Loucy (cell line): ENCODE results near the gene CDK19.

Source experiments
- H2AFZ ChIP-seq: fragments of 200-600 bp; sonication (generic); 2 replicates; pipeline ENCODE4 v1.6.0; 2016; ENCODE audit warnings: antibody characterized with exemption, mild to moderate bottlenecking, low read length, moderate library complexity
- H3F3A ChIP-seq: fragments of 200-600 bp; 2 replicates; pipeline ENCODE4 v1.6.0; 2016; ENCODE audit warnings: antibody characterized with exemption, low read depth, mild to moderate bottlenecking
- H3K27me3 ChIP-seq: fragments of 200-600 bp; sonication (generic); 2 replicates; pipeline ENCODE4 v1.6.1; 2014; ENCODE audit warnings: low read length, mild to moderate bottlenecking; ENCODE audit not compliant: insufficient read depth, poor library complexity, severe bottlenecking
- H3K36me3 ChIP-seq: fragments of 200-600 bp; sonication (generic); 2 replicates; pipeline ENCODE4 v1.6.1; 2016; ENCODE audit warnings: low read length; ENCODE audit not compliant: insufficient read depth
- H3K4me1 ChIP-seq: fragments of 200-600 bp; sonication (generic); 2 replicates; pipeline ENCODE4 v1.5.1; 2014; ENCODE audit warnings: low read length, mild to moderate bottlenecking; ENCODE audit not compliant: insufficient read depth, poor library complexity, severe bottlenecking
- H3K4me2 ChIP-seq: fragments of 200-600 bp; sonication (generic); 2 replicates; pipeline ENCODE4 v1.6.0; 2014; ENCODE audit warnings: antibody characterized with exemption, low read length, low read depth, mild to moderate bottlenecking; ENCODE audit not compliant: poor library complexity, severe bottlenecking
- H3K4me3 ChIP-seq: fragments of 200-600 bp; sonication (generic); 2 replicates; pipeline ENCODE4 v1.5.1; 2014; ENCODE audit warnings: low read length, mild to moderate bottlenecking, mixed read lengths; ENCODE audit not compliant: poor library complexity, severe bottlenecking
- H3K79me2 ChIP-seq: fragments of 200-600 bp; sonication (generic); 2 replicates; pipeline ENCODE4 v1.6.1; 2014; ENCODE audit warnings: low read length; ENCODE audit not compliant: insufficient read depth
- H3K9ac ChIP-seq: fragments of 200-600 bp; sonication (generic); 2 replicates; pipeline ENCODE4 v1.6.0; 2014; ENCODE audit warnings: mild to moderate bottlenecking, low read depth, low read length, moderate library complexity; ENCODE audit not compliant: poor library complexity, severe bottlenecking
- H3K9me2 ChIP-seq: fragments of 200-600 bp; sonication (generic); replicated peaks from 2 replicates; pipeline ENCODE4 v1.6.1; 2016; ENCODE audit warnings: low read depth, low read length, mixed read lengths
- H3K9me3 ChIP-seq: fragments of 200-600 bp; sonication (generic); 2 replicates; pipeline ENCODE4 v1.6.1; 2014; ENCODE audit warnings: mild to moderate bottlenecking, antibody characterized with exemption, low read length, low read depth; ENCODE audit not compliant: insufficient read depth
- H4K20me1 ChIP-seq: fragments of 200-600 bp; sonication (generic); 2 replicates; pipeline ENCODE4 v1.6.0; 2014; ENCODE audit warnings: antibody characterized with exemption, low read length, mild to moderate bottlenecking; ENCODE audit not compliant: insufficient read depth, poor library complexity, severe bottlenecking
- CTCF ChIP-seq: fragments of 200-600 bp; sonication (generic); conservative IDR thresholded peaks from 2 replicates; pipeline ENCODE4 v1.5.1; 2014; ENCODE audit warnings: mild to moderate bottlenecking, antibody characterized with exemption, low read length
- EZH2phosphoT487 ChIP-seq: fragments of 200-600 bp; IDR thresholded peaks from 2 replicates; pipeline ENCODE4 v1.6.1; 2018; ENCODE audit warnings: antibody characterized with exemption, mild to moderate bottlenecking, moderate library complexity, borderline replicate concordance

CDK19 gene

GRCh38 chr6:110566346-110567125 lies 248.7 kb downstream of the CDK19 start:
- peaks cover 48% of the 10 kb centered on the region for H3K4me1 ChIP-seq
- TF ChIP-seq EZH2phosphoT487 (no peak), CTCF (no peak)
- no peaks in the 10 kb centered on the region for H3K36me3 ChIP-seq
- H3K9me3 ChIP-seq, result no peaks in the 10 kb centered on the region
- H3K79me2 ChIP-seq, result no peaks in the 10 kb centered on the region
- no peak overlapping the region for H3K4me3 ChIP-seq
- H3K27me3 ChIP-seq, result no peaks in the 10 kb centered on the region
- no peaks in the 10 kb centered on the region for H3K9me2 ChIP-seq
- H4K20me1 ChIP-seq, result no peaks in the 10 kb centered on the region
- H3F3A ChIP-seq, result no peaks in the 10 kb centered on the region
- peak overlapping the region; percentile 59; the same call in 1 of the 2 replicates for H2AFZ ChIP-seq
- peak overlapping the region; percentile 24 for H3K9ac ChIP-seq
- no peak overlapping the region for H3K4me2 ChIP-seq

DNA sequence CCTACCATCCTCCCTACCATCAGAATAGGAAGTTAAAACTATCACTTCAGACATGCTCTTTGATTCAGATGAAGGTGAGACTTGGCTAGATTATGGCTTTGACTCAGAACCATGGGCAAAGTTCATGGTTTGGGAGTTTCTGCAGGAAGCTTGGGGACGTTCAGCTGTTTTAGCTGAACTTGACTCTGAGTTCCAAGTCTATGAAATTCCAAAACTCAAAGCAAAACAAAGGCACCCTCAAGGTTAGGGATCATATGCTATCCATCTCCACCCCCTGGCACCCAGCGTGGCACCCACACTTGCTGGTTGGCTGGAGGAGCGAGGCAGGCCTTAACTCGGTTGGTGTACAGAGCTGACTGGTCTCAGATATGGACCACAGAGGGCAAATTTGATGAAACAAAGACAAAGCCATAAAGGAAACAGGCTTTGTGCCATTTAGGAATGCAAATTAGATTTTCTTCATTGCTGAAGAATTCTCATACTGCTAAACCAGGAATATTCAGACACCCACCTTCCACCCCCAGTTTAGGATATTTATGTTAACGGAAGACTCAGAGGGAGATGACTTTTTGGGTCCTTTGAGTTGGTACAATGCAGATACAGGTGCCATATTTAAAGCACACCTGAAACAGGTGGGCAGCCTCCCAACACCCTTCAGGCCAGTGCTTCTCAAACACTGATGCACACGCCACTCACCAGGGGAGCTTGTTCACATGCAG lies 250.4 kb downstream of the CDK19 start:
- Histone ChIP-seq H3K9ac (no peak overlapping the region), H3K4me2 (no peak overlapping the region), H3F3A (peaks cover 6% of the 10 kb centered on the region), H3K36me3 (no peaks in the 10 kb centered on the region), H2AFZ (no peak overlapping the region), H3K27me3 (no peaks in the 10 kb centered on the region), H3K4me1 (peaks cover 64% of the 10 kb centered on the region), H3K9me3 (no peaks in the 10 kb centered on the region), H3K79me2 (no peaks in the 10 kb centered on the region), H3K4me3 (no peak overlapping the region), H4K20me1 (no peaks in the 10 kb centered on the region), H3K9me2 (no peaks in the 10 kb centered on the region)
- TF ChIP-seq EZH2phosphoT487 (no peak), CTCF (no peak)

GRCh38 chr6:110563711-110564110 lies 251.6 kb downstream of the CDK19 start:
- H3K4me1 ChIP-seq, result peaks cover 66% of the 10 kb centered on the region
- no peak overlapping the region for H3K4me3 ChIP-seq
- 0 out of 2 replicates have a peak, but pooled peaks cover 5% of the 10 kb centered on the region for H3K9me3 ChIP-seq
- no peak overlapping the region for H2AFZ ChIP-seq
- no peak overlapping the region for H3K9ac ChIP-seq
- no peaks in the 10 kb centered on the region for H3K79me2 ChIP-seq
- H3K36me3 ChIP-seq, result no peaks in the 10 kb centered on the region
- no peaks in the 10 kb centered on the region for H3K27me3 ChIP-seq
- no peaks in the 10 kb centered on the region for H4K20me1 ChIP-seq
- no peak for TF ChIP-seq CTCF
- no peak for TF ChIP-seq EZH2phosphoT487
- no peaks in the 10 kb centered on the region for H3K9me2 ChIP-seq
- H3K4me2 ChIP-seq, result no peak overlapping the region
- peaks cover 9% of the 10 kb centered on the region for H3F3A ChIP-seq
